H1 (cell line): ENCODE measurements around the gene DPYD. TPM values are rescaled to one million over a fixed set of nuclear protein-coding genes. Genes with fewer than 3 reads are reported as not detected.

Experiments
- CTCF ChIA-PET: fragments of 300-600 bp; sonication (Branson Sonifier 250); formaldehyde crosslinking; loops from one replicate; lab custom pipeline; 2021; ENCODE audit not compliant: partially characterized antibody; lab: Charles Lee
- POLR2A ChIA-PET: fragments of 300-600 bp; sonication (Branson Sonifier 250); formaldehyde crosslinking; loops from one replicate; lab custom pipeline; 2021; ENCODE audit warnings: inconsistent platforms; ENCODE audit not compliant: partially characterized antibody; lab: Charles Lee
- DNase-seq, 2 experiments: peaks; one replicate each; pipeline versions ENCODE4 v3.0.0 to v3.0.0-alpha.2; 2010 to 2022; ENCODE audit warnings: low spot score in 2 of 2, low read depth in 1 of 2, mixed read lengths in 1 of 2
- FAIRE-seq: peaks from 2 replicates; lab custom pipeline; 2011; peaks lifted over from hg19 to GRCh38; lab: Jason Lieb, UNC
- H2AFZ ChIP-seq: 2 replicates; pipeline ENCODE4 v1.8.1; 2012; ENCODE audit warnings: low read length, inconsistent platforms
- H2AK5ac ChIP-seq: 2 replicates; pipeline ENCODE4 v1.6.1; 2013; ENCODE audit warnings: low read depth, low read length
- H2BK120ac ChIP-seq: replicated peaks from 2 replicates; pipeline ENCODE3; 2013; ENCODE audit warnings: low read depth, low read length, inconsistent platforms
- H2BK12ac ChIP-seq: 2 replicates; pipeline ENCODE4 v1.6.1; 2013; ENCODE audit warnings: low read depth, low read length
- H2BK15ac ChIP-seq: 2 replicates; pipeline ENCODE4 v1.6.1; 2013; ENCODE audit warnings: low read length
- H2BK20ac ChIP-seq: 2 replicates; pipeline ENCODE4 v1.6.1; 2013; ENCODE audit warnings: low read length
- H2BK5ac ChIP-seq: 2 replicates; pipeline ENCODE4 v1.6.1; 2013; ENCODE audit warnings: low read depth, low read length
- H3K14ac ChIP-seq: 2 replicates; pipeline ENCODE4 v1.6.1; 2013; ENCODE audit warnings: inconsistent platforms; ENCODE audit not compliant: insufficient read length
- H3K18ac ChIP-seq: 2 replicates; pipeline ENCODE4 v1.6.1; 2013; ENCODE audit warnings: low read length; ENCODE audit errors: extremely low read depth
- H3K23ac ChIP-seq: 2 replicates; pipeline ENCODE4 v1.6.1; 2013; ENCODE audit warnings: inconsistent platforms; ENCODE audit not compliant: insufficient read length
- H3K23me2 ChIP-seq: 2 replicates; pipeline ENCODE4 v1.6.1; 2013; ENCODE audit warnings: low read depth, low read length
- H3K27ac ChIP-seq: 2 replicates; pipeline ENCODE4 v1.6.1; 2011; ENCODE audit warnings: low read depth, low read length, inconsistent platforms
- H3K27me3 ChIP-seq, 4 experiments: replicated peaks in 1 of 4; 1 replicate in 1 of 4; 2 replicates in 3 of 4; pipeline versions ENCODE4 v1.6.1 to v1.8.1; 2011 to 2013; ENCODE audit warnings: low read length in 3 of 4, mild to moderate bottlenecking in 3 of 4, inconsistent platforms in 2 of 4, mixed read lengths in 2 of 4, moderate library complexity in 1 of 4; ENCODE audit not compliant: control insufficient read depth in 3 of 4, insufficient read depth in 3 of 4; ENCODE audit errors: extremely low read depth in 1 of 4
- H3K36me3 ChIP-seq, 4 experiments: 2 replicates each; pipeline versions ENCODE4 v1.6.1 to v1.8.1; 2011 to 2013; ENCODE audit warnings: mild to moderate bottlenecking in 4 of 4, low read length in 3 of 4, moderate library complexity in 2 of 4, control low read depth in 1 of 4, inconsistent platforms in 1 of 4; ENCODE audit not compliant: insufficient read depth in 4 of 4, control insufficient read depth in 2 of 4
- H3K4ac ChIP-seq: replicated peaks from 2 replicates; pipeline ENCODE3; 2013; ENCODE audit warnings: low read length, low read depth, mixed read lengths, inconsistent platforms; ENCODE audit not compliant: insufficient read length
- H3K4me1 ChIP-seq, 4 experiments: replicated peaks in 1 of 4; 1 replicate in 1 of 4; 2 replicates in 3 of 4; pipeline versions ENCODE4 v1.6.1 to v1.8.1; 2011 to 2013; ENCODE audit warnings: low read length in 3 of 4, inconsistent platforms in 2 of 4, mixed read lengths in 1 of 4; ENCODE audit not compliant: insufficient read depth in 4 of 4, control insufficient read depth in 3 of 4
- H3K4me2 ChIP-seq, 2 experiments: 2 replicates each; pipeline versions ENCODE4 v1.6.1 to v1.8.1; 2011 to 2013; ENCODE audit warnings: low read depth in 2 of 2, low read length in 2 of 2, control low read depth in 1 of 2, inconsistent platforms in 1 of 2, mild to moderate bottlenecking in 1 of 2; ENCODE audit not compliant: insufficient read depth in 1 of 2
- H3K4me3 ChIP-seq, 4 experiments: fragments of 200-600, 300-600 bp in 1 of 4; sonication (generic), shearing (Covaris generic), sonication (Bioruptor Twin) in 1 of 4; 2 replicates each; pipeline versions ENCODE4 v1.5.1 to v1.8.1; 2011 to 2016; ENCODE audit warnings: low read length in 4 of 4, low read depth in 3 of 4, control low read depth in 2 of 4, inconsistent platforms in 2 of 4, mild to moderate bottlenecking in 2 of 4, mixed read lengths in 1 of 4, moderate library complexity in 1 of 4; ENCODE audit not compliant: insufficient read depth in 2 of 4; ENCODE audit errors: extremely low read depth in 1 of 4
- H3K56ac ChIP-seq: replicated peaks from 2 replicates; pipeline ENCODE3; 2013; ENCODE audit warnings: low read depth, mild to moderate bottlenecking, mixed read lengths, low read length, inconsistent platforms; ENCODE audit not compliant: insufficient read length
- H3K79me1 ChIP-seq: 2 replicates; pipeline ENCODE4 v1.6.1; 2013; ENCODE audit warnings: low read depth, low read length, control low read depth
- H3K79me2 ChIP-seq, 2 experiments: 2 replicates each; pipeline versions ENCODE4 v1.6.1 to v1.8.1; 2012 to 2013; ENCODE audit warnings: low read length in 2 of 2, mild to moderate bottlenecking in 2 of 2, inconsistent platforms in 1 of 2; ENCODE audit not compliant: insufficient read depth in 2 of 2, control insufficient read depth in 1 of 2
- H3K9ac ChIP-seq, 4 experiments: replicated peaks in 1 of 4; 1 replicate in 1 of 4; 2 replicates in 3 of 4; pipeline versions ENCODE4 v1.6.1 to v1.8.1; 2011 to 2013; ENCODE audit warnings: low read depth in 3 of 4, low read length in 3 of 4, control low read depth in 2 of 4, mild to moderate bottlenecking in 2 of 4, moderate library complexity in 2 of 4, inconsistent platforms in 1 of 4; ENCODE audit errors: extremely low read depth in 1 of 4
- H3K9me3 ChIP-seq, 2 experiments: 2 replicates each; pipeline versions ENCODE4 v1.6.1 to v1.8.1; 2012 to 2013; ENCODE audit warnings: mild to moderate bottlenecking in 2 of 2, moderate library complexity in 2 of 2, control low read depth in 1 of 2, inconsistent platforms in 1 of 2, low read depth in 1 of 2, low read length in 1 of 2, mixed read lengths in 1 of 2; ENCODE audit not compliant: insufficient read depth in 2 of 2
- H4K20me1 ChIP-seq, 2 experiments: replicated peaks in 1 of 2; 2 replicates each; pipeline versions ENCODE3 to v1.8.1; 2011 to 2013; ENCODE audit warnings: inconsistent platforms in 2 of 2, low read length in 2 of 2, mild to moderate bottlenecking in 1 of 2; ENCODE audit not compliant: insufficient read depth in 2 of 2, control insufficient read depth in 1 of 2
- H4K5ac ChIP-seq: 2 replicates; pipeline ENCODE4 v1.6.1; 2013; ENCODE audit warnings: low read length, low read depth, mixed read lengths, inconsistent platforms; ENCODE audit not compliant: insufficient read length
- H4K8ac ChIP-seq: 2 replicates; pipeline ENCODE4 v1.8.0; 2013; ENCODE audit warnings: mild to moderate bottlenecking, moderate library complexity, low read length, inconsistent platforms; ENCODE audit not compliant: insufficient read depth; ENCODE audit errors: extremely low read depth
- H4K91ac ChIP-seq: replicated peaks from 2 replicates; pipeline ENCODE3; 2013; ENCODE audit warnings: low read length, mixed read lengths, inconsistent platforms; ENCODE audit not compliant: insufficient read length
- ASH2L ChIP-seq: fragments of 200-600, 300-600 bp; sonication (generic); IDR thresholded peaks from one replicate; pipeline ENCODE4 v1.7.1; 2017; ENCODE audit warnings: low read length
- CEBPB ChIP-seq: IDR thresholded peaks from 2 replicates; pipeline ENCODE4 v1.6.1; 2012; ENCODE audit warnings: low read depth, low read length
- CTCF ChIP-seq, 3 experiments: IDR thresholded peaks; 1 replicate in 2 of 3; 2 replicates in 1 of 3; pipeline versions ENCODE4 v1.5.1 to v1.6.1; 2011; ENCODE audit warnings: low read length in 3 of 3, mild to moderate bottlenecking in 3 of 3, inconsistent platforms in 2 of 3, low read depth in 1 of 3, moderate library complexity in 1 of 3; ENCODE audit not compliant: insufficient read depth in 1 of 3; ENCODE audit errors: control extremely low read depth in 1 of 3
- E2F6 ChIP-seq: IDR thresholded peaks from 2 replicates; pipeline ENCODE4 v1.6.1; 2012; ENCODE audit warnings: inconsistent platforms
- EGR1 ChIP-seq: IDR thresholded peaks from 2 replicates; pipeline ENCODE4 v1.6.1; 2011; ENCODE audit warnings: low read depth, low read length, borderline replicate concordance
- EP300 ChIP-seq, 2 experiments: IDR thresholded peaks; 1 replicate in 1 of 2; 2 replicates in 1 of 2; pipeline ENCODE4 v1.6.1; 2011 to 2012; ENCODE audit warnings: low read depth in 2 of 2, low read length in 2 of 2, mild to moderate bottlenecking in 2 of 2, borderline replicate concordance in 1 of 2, inconsistent platforms in 1 of 2, moderate library complexity in 1 of 2
- JUN ChIP-seq: IDR thresholded peaks from 2 replicates; pipeline ENCODE4 v1.6.1; 2011; ENCODE audit warnings: low read depth, mild to moderate bottlenecking, improper control_type of control experiment, low read length
- KDM5A ChIP-seq: fragments of 200-600 bp; IDR thresholded peaks from 2 replicates; pipeline ENCODE4 v1.7.1; 2012; ENCODE audit warnings: mild to moderate bottlenecking, low read length, inconsistent platforms, mixed read lengths
- MAFK ChIP-seq: IDR thresholded peaks from 2 replicates; pipeline ENCODE4 v1.6.1; 2012; ENCODE audit warnings: low read depth, mild to moderate bottlenecking, improper control_type of control experiment, low read length
- WGBS, 2 experiments: shearing (Covaris generic) in 1 of 2; methylation state at CpG; one replicate each; pipeline versions ENCODE4 v1.1.6 to v1.1.7; 2013 to 2015; ENCODE audit warnings: low lambda C conversion rate in 2 of 2, mixed read lengths in 2 of 2, inconsistent platforms in 1 of 2, low coverage in 1 of 2, missing lambda C conversion rate in 1 of 2; ENCODE audit not compliant: insufficient replicate concordance in 2 of 2, insufficient coverage in 1 of 2, insufficient read length in 1 of 2; ENCODE audit errors: extremely low coverage in 1 of 2, missing lambda C conversion rate in 1 of 2; 5-methylcytosine and 5-hydroxymethylcytosine counted together
- polyA plus RNA-seq, 7 experiments: library from polyadenylated mRNA; depleted of rRNA in 3 of 7; stranded (reverse) in 5 of 7; unstranded in 2 of 7; fragments of >200 nt in 5 of 7; fragments of 200-250 nt in 2 of 7; gene quantifications; 1 replicate in 5 of 7; 2 replicates in 1 of 7; 4 replicates in 1 of 7; pipeline versions ENCODE4 v1.2.1 to v1.2.3, GENCODE V29; 2011 to 2013; ENCODE audit warnings: missing spikeins in 2 of 7, mixed read lengths in 2 of 7
- total RNA-seq: library from RNA; stranded (reverse); fragmentation: NEBNext Ultra II Directional; extraction: Animal tissue kit (Norgen Biotek cat#: 25700); gene quantifications from 2 replicates; pipeline ENCODE4 v1.2.1, GENCODE V29; 2021

The DPYD gene
- total and polyA plus RNA-seq, 2 of the 8 experiments (the other 6 are each of a cell fraction or from before 2014, with no cell fraction given): 0.29 to 0.73 TPM

DNA sequence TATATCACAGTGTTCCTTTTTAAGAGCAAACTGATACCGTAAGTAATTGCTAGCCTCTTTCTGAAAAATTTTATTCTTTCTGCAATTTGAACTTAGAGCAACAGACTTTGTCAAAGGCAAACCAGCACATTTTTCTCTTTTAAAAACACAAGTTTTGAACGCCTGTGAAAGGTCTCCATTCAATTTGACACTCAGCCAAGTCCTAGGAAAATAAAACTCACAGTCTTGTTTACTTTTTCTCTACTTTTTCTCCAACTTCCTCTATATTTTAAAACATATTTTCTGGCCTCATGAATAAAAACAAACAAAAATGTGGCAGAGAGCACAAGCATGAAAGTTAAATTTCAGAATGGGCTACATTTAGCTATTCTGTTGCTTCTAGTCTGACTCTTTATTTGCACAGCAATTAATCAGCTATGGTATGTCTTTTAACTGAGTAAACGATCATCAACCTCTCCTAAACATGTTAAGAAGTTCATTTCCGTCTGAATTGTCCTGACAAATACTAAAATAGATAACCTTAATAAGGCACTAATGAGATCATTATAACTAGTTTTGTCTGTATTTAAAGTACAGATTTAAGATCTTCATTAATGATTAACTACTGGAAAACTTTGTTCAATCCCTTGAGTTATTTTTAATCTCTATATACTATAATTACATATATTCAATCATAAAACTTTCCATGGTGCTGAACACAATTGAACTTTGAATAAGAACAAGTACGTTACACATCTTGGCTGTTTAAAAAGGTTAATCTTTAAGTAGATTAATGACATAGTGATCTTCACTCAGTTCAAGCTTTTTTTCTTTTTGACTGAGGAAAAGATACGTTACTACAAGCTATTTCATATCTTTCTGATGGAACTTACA lies 648.7 kb downstream of the DPYD start:
- no peak for FAIRE-seq
- TF ChIP-seq KDM5A (no peak), JUN (no peak), EP300 (IDR thresholded peaks at IDR 0.05; ENCODE audit: borderline replicate concordance in 1 of 2, low read depth in 2 of 2, low read length in 2 of 2) (no peak), CEBPB (no peak), EGR1 (no peak), CTCF (IDR thresholded peaks at IDR 0.05; ENCODE audit: control extremely low read depth in 1 of 3, insufficient read depth in 1 of 3, low read depth in 1 of 3, low read length in 3 of 3) (no peak), ASH2L (no peak), MAFK (no peak), E2F6 (no peak)

More for the DNA sequence above, 648.7 kb downstream of the DPYD start:
- Histone ChIP-seq H3K14ac (no peak overlapping the region), H3K9ac (no peak overlapping the region), H2BK5ac (no peak overlapping the region), H3K9me3 (no peaks in the 10 kb centered on the region), H3K79me1 (no peaks in the 10 kb centered on the region), H3K4me3 (no peak overlapping the region), H3K36me3 (no peaks in the 10 kb centered on the region), H3K4me2 (no peak overlapping the region), H4K5ac (no peak overlapping the region), H4K91ac (no peak overlapping the region), H2AFZ (no peak overlapping the region), H2BK15ac (no peak overlapping the region), H3K4me1 (no peaks in the 10 kb centered on the region), H3K4ac (no peak overlapping the region), H4K8ac (no peak overlapping the region), H3K27me3 (no peaks in the 10 kb centered on the region), H4K20me1 (no peaks in the 10 kb centered on the region), H2BK120ac (no peak overlapping the region), H2AK5ac (no peak overlapping the region), H3K18ac (no peak overlapping the region), H3K23me2 (no peaks in the 10 kb centered on the region), H3K23ac (no peak overlapping the region), H2BK20ac (no peak overlapping the region), H3K27ac (no peak overlapping the region), H3K56ac (no peak overlapping the region), H3K79me2 (no peaks in the 10 kb centered on the region), H2BK12ac (no peak overlapping the region)
- WGBS, 2 experiments: 85% methylated on average over 6 of the region's 6 CpGs; no CpG with 5 or more reads in 1 of the 2 experiments
- ChIA-PET CTCF (interaction anchor here (1.3 kb wide), 1 partner anchor 28 kb away, joined by 5 read pairs; no protein-coding TSS in a partner anchor), POLR2A (no interaction called here)
- no peak for DNase-seq
